ENCODE measurements around the gene SLC13A2. TPM values are rescaled to one million over a fixed set of nuclear protein-coding genes. Genes with fewer than 3 reads are reported as not detected.

Gene SLC13A2
- polyA plus RNA-seq, 3 donors: not detected

GRCh38 chr17:28505986-28506665 lies 32.7 kb downstream of the SLC13A2 start, which contains the start of gene FOXN1:
Gene FOXN1 (plus strand): TSS chr17:28506348. CDS start chr17:28523970, 17,622 bp downstream.
- no peaks in the 10 kb centered on the region for H3K79me2 ChIP-seq (ENCODE audit: insufficient read depth, low read length)
- no peaks in the 10 kb centered on the region for H3K9me3 ChIP-seq (replicated peaks in 1 of 2; ENCODE audit: control insufficient read depth in 1 of 2, insufficient read depth in 1 of 2, low read length in 2 of 2)
- intact Hi-C loops (cut with micrococcal nuclease): no loop called here
- no peak within 1 kb of the TSS for H2AFZ ChIP-seq (ENCODE audit: insufficient read depth, low read depth, low read length, poor library complexity, severe bottlenecking)
- Mint-ChIP-seq H3K27ac (peak within 1 kb of the TSS in 1 of 7 donors; percentile 55), H3K27me3 (ENCODE audit: low read depth in 3 of 3) (peaks cover 2 to 19% (median 8%) of the 10 kb centered on the region in 3 donors), H3K36me3 (no peaks in the 10 kb centered on the region), H3K4me1 (peaks cover 12% of the 10 kb centered on the region), H3K9me3 (no peaks in the 10 kb centered on the region), H3K4me3 (no peak within 1 kb of the TSS)
- no peak within 1 kb of the TSS for H3K4me2 ChIP-seq (replicated peaks; ENCODE audit: extremely low read depth, low read length, poor library complexity, severe bottlenecking)
- H4K20me1 ChIP-seq (ENCODE audit: insufficient read depth, low read length): no peaks in the 10 kb centered on the region
- no peak for DNase-seq
- no peak within 1 kb of the TSS for H3K27ac ChIP-seq (ENCODE audit: low read depth in 1 of 2, low read length in 2 of 2)
- TF ChIP-seq, protein P1, sequence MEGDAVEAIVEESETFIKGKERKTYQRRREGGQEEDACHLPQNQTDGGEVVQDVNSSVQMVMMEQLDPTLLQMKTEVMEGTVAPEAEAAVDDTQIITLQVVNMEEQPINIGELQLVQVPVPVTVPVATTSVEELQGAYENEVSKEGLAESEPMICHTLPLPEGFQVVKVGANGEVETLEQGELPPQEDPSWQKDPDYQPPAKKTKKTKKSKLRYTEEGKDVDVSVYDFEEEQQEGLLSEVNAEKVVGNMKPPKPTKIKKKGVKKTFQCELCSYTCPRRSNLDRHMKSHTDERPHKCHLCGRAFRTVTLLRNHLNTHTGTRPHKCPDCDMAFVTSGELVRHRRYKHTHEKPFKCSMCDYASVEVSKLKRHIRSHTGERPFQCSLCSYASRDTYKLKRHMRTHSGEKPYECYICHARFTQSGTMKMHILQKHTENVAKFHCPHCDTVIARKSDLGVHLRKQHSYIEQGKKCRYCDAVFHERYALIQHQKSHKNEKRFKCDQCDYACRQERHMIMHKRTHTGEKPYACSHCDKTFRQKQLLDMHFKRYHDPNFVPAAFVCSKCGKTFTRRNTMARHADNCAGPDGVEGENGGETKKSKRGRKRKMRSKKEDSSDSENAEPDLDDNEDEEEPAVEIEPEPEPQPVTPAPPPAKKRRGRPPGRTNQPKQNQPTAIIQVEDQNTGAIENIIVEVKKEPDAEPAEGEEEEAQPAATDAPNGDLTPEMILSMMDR (IDR thresholded peaks at IDR 0.05): no peak
- H3K36me3 ChIP-seq (replicated peaks in 1 of 2; ENCODE audit: control insufficient read depth in 1 of 2, insufficient read depth in 2 of 2, low read length in 2 of 2): no peaks in the 10 kb centered on the region
- no peak within 1 kb of the TSS for H3K9ac ChIP-seq (ENCODE audit: insufficient read depth, low read length, poor library complexity, severe bottlenecking)
- WGBS (ENCODE audit: insufficient coverage): 95% methylated on average over 21 of the region's 28 CpGs
- H3K4me3 ChIP-seq (replicated peaks in 1 of 3; ENCODE audit: low read depth in 2 of 3, low read length in 3 of 3): no peak within 1 kb of the TSS
- peaks cover 11 to 13% of the 10 kb centered on the region in 2 donors for H3K4me1 ChIP-seq (ENCODE audit: control insufficient read depth in 1 of 2, insufficient read depth in 2 of 2, low read length in 2 of 2)
- H3K27me3 ChIP-seq (ENCODE audit: control insufficient read depth in 2 of 2, insufficient read depth in 2 of 2, low read length in 2 of 2): no peaks in the 10 kb centered on the region

DNA sequence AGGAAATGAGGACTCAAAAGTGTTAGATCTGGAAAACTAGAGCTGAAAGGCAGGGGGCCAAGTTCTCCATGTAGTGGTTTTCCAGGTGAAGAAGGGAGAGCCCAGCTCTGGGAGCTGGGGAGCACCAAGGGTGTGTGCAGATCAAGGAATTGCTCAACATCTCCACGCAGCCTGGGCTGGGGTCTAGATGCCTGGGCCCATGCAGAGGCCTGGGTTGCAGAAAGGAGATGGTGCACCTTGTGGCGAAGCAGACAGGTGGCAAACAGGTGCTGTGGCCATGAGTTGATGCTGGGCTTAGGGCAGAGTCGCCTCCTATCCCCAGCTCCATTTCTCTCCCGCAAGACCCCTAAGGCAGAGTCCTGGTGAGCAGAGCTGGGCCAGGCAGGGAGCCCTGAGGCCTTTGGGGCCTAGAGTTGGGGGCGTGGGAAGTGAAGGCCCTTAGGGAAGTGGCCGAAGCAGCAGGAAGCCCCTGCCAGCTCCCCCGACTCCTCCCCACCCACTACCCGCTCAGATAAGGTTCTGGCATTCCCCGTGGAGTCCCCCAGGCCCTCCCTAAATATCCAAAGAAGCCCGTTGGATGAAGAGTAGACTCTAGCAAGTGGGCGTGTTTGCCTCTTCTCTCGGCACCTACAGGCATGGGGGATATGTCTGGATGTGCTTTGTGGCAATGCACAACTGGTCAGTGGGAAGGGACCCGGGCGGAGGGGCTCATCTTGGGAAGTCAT lies 33.5 kb downstream of the SLC13A2 start:
- H3K4me3 Mint-ChIP-seq: no peak overlapping the region
- no peaks in the 10 kb centered on the region for H3K79me2 ChIP-seq (ENCODE audit: insufficient read depth, low read length)
- peaks cover 12% of the 10 kb centered on the region for H3K4me1 Mint-ChIP-seq
- no peaks in the 10 kb centered on the region for H3K9me3 Mint-ChIP-seq
- peak overlapping the region in 1 of 7 donors; percentile 55 for H3K27ac Mint-ChIP-seq
- H2AFZ ChIP-seq (ENCODE audit: insufficient read depth, low read depth, low read length, poor library complexity, severe bottlenecking): no peak overlapping the region
- no peaks in the 10 kb centered on the region for H3K36me3 ChIP-seq (replicated peaks in 1 of 2; ENCODE audit: control insufficient read depth in 1 of 2, insufficient read depth in 2 of 2, low read length in 2 of 2)
- intact Hi-C loops (cut with micrococcal nuclease): no loop called here
- peaks cover 2 to 19% (median 10%) of the 10 kb centered on the region in 3 donors for H3K27me3 Mint-ChIP-seq (ENCODE audit: low read depth in 3 of 3)
- no peak overlapping the region for H3K4me3 ChIP-seq (replicated peaks in 1 of 3; ENCODE audit: low read depth in 2 of 3, low read length in 3 of 3)
- no peaks in the 10 kb centered on the region for H3K9me3 ChIP-seq (replicated peaks in 1 of 2; ENCODE audit: control insufficient read depth in 1 of 2, insufficient read depth in 1 of 2, low read length in 2 of 2)
- H3K27me3 ChIP-seq (ENCODE audit: control insufficient read depth in 2 of 2, insufficient read depth in 2 of 2, low read length in 2 of 2): no peaks in the 10 kb centered on the region
- TF ChIP-seq, protein P1 (IDR thresholded peaks at IDR 0.05): no peak
- H3K27ac ChIP-seq (ENCODE audit: low read depth in 1 of 2, low read length in 2 of 2): no peak overlapping the region
- H3K36me3 Mint-ChIP-seq: no peaks in the 10 kb centered on the region
- H3K4me1 ChIP-seq (ENCODE audit: control insufficient read depth in 1 of 2, insufficient read depth in 2 of 2, low read length in 2 of 2): peaks cover 11 to 13% of the 10 kb centered on the region in 2 donors
- no peak overlapping the region for H3K9ac ChIP-seq (ENCODE audit: insufficient read depth, low read length, poor library complexity, severe bottlenecking)
- DNase-seq: no peak
- 100% methylated on average over 2 of the region's 14 CpGs for WGBS (ENCODE audit: insufficient coverage)
- no peak overlapping the region for H3K4me2 ChIP-seq (replicated peaks; ENCODE audit: extremely low read depth, low read length, poor library complexity, severe bottlenecking)
- no peaks in the 10 kb centered on the region for H4K20me1 ChIP-seq (ENCODE audit: insufficient read depth, low read length)
